Ishikawa (cell line): ENCODE data around the gene NR3C1.

Experiments used
- CEBPB ChIP-seq: IDR thresholded peaks from 2 replicates; pipeline ENCODE4 v1.6.1; 2012
- CREB1 ChIP-seq: IDR thresholded peaks from 2 replicates; pipeline ENCODE4 v1.6.1; 2012; ENCODE audit warnings: low read depth
- EGR1 ChIP-seq: IDR thresholded peaks from 2 replicates; pipeline ENCODE4 v1.6.1; 2012
- EP300 ChIP-seq: IDR thresholded peaks from 2 replicates; pipeline ENCODE4 v1.6.1; 2012; ENCODE audit warnings: borderline replicate concordance
- FOXM1 ChIP-seq: IDR thresholded peaks from 2 replicates; pipeline ENCODE4 v1.6.1; 2012; ENCODE audit warnings: low read depth, borderline replicate concordance
- NFIC ChIP-seq: IDR thresholded peaks from 2 replicates; pipeline ENCODE4 v1.6.1; 2012
- RAD21 ChIP-seq: IDR thresholded peaks from 2 replicates; pipeline ENCODE4 v1.6.1; 2012; ENCODE audit warnings: low read depth
- TAF1 ChIP-seq: IDR thresholded peaks from 2 replicates; pipeline ENCODE4 v1.6.1; 2012; ENCODE audit warnings: low read depth, mild to moderate bottlenecking
- TCF12 ChIP-seq: IDR thresholded peaks from 2 replicates; pipeline ENCODE4 v1.6.1; 2012; ENCODE audit warnings: low read depth
- TEAD4 ChIP-seq: IDR thresholded peaks from 2 replicates; pipeline ENCODE4 v1.6.1; 2012
- YY1 ChIP-seq: IDR thresholded peaks from 2 replicates; pipeline ENCODE4 v1.6.1; 2012; ENCODE audit warnings: low read depth
- ZBTB7A ChIP-seq: IDR thresholded peaks from 2 replicates; pipeline ENCODE4 v1.6.1; 2012; ENCODE audit warnings: low read depth
- TF ChIP-seq, protein P1 (sequence below): IDR thresholded peaks from 2 replicates; pipeline ENCODE4 v1.6.1; 2012
- TF ChIP-seq, protein P2 (sequence below): IDR thresholded peaks from 2 replicates; pipeline ENCODE4 v1.6.1; 2012; ENCODE audit warnings: low read depth, mild to moderate bottlenecking
- TF ChIP-seq, protein P3 (sequence below): IDR thresholded peaks from 2 replicates; pipeline ENCODE4 v1.6.1; 2012

NR3C1 gene

DNA sequence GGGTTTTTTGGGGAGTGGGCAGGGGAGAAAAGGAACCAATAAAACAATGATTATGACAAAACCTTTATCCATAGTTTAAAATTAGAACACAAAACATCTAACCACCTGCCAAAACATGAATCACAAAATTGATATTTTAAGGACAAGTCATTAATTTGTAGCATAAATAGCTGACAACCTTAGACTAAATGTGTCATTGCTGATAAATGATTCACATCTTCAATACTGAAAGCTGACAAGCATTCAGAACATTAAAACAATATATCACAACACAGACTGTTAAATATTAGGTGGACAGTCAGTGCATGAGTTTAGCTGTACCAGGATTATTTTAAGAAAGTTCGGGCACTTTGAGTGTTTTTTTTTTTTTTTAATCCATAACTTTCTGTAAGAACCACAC, 71.5 kb downstream of the NR3C1 start:
- TF ChIP-seq TEAD4 (no peak), RAD21 (no peak), FOXM1 (no peak), CREB1 (no peak), CEBPB (no peak), NFIC (no peak)
- TF ChIP-seq, protein P1, sequence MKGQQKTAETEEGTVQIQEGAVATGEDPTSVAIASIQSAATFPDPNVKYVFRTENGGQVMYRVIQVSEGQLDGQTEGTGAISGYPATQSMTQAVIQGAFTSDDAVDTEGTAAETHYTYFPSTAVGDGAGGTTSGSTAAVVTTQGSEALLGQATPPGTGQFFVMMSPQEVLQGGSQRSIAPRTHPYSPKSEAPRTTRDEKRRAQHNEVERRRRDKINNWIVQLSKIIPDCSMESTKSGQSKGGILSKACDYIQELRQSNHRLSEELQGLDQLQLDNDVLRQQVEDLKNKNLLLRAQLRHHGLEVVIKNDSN = no peak
- TF ChIP-seq, protein P2, sequence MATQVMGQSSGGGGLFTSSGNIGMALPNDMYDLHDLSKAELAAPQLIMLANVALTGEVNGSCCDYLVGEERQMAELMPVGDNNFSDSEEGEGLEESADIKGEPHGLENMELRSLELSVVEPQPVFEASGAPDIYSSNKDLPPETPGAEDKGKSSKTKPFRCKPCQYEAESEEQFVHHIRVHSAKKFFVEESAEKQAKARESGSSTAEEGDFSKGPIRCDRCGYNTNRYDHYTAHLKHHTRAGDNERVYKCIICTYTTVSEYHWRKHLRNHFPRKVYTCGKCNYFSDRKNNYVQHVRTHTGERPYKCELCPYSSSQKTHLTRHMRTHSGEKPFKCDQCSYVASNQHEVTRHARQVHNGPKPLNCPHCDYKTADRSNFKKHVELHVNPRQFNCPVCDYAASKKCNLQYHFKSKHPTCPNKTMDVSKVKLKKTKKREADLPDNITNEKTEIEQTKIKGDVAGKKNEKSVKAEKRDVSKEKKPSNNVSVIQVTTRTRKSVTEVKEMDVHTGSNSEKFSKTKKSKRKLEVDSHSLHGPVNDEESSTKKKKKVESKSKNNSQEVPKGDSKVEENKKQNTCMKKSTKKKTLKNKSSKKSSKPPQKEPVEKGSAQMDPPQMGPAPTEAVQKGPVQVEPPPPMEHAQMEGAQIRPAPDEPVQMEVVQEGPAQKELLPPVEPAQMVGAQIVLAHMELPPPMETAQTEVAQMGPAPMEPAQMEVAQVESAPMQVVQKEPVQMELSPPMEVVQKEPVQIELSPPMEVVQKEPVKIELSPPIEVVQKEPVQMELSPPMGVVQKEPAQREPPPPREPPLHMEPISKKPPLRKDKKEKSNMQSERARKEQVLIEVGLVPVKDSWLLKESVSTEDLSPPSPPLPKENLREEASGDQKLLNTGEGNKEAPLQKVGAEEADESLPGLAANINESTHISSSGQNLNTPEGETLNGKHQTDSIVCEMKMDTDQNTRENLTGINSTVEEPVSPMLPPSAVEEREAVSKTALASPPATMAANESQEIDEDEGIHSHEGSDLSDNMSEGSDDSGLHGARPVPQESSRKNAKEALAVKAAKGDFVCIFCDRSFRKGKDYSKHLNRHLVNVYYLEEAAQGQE = no peak
- TF ChIP-seq, protein P3, sequence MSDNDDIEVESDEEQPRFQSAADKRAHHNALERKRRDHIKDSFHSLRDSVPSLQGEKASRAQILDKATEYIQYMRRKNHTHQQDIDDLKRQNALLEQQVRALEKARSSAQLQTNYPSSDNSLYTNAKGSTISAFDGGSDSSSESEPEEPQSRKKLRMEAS = no peak

DNA sequence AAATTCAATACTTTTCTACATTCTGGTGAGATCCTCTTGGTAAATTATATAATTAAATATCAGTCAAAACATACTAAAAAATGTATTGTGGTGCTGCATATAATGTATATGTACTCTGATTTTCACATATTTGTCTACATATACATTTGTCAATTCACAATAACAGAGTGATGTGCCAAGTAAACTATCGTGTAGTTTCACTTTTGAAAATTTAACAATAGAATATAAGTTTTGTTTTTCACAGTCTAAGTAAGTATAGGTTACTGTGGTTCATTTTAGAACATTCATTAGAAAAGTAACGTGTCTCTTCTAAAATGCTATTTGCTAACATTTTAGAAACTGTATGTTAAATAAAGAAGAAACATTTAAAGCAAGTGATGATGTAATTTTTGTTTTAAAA, 73.6 kb downstream of the NR3C1 start:
- TF ChIP-seq CEBPB (no peak), FOXM1 (no peak), RAD21 (no peak), YY1 (no peak), EGR1 (no peak)
- TF ChIP-seq, protein P1 = no peak

DNA sequence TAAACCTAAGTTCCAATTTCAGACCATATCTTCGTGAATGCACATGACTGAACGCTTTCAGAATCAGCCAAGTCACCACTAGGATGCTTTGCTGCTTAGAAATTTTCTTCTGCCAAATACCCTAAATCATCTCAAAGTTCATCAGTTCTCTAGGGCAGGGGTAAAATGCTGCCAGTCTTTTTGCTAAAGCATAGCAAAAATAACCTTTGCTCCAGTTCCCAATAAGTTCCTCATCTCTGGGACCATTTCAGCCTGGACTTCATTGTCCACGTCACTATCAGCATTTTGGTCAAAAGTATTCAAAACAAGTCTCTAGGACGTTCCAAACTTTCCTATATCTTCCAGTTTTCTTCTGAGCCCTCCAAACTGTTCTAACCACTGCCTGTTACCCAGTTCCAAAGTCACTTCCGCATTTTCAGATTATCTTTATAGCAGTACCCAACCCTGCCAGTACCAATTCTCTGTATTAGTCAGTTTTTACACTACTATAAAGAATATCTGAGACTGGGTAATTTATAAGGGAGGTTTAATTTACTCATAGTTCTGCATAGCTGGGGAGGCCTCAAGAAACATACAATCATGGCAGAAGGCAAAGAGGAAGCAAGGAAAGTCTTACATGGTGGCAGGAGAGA, 74.8 kb downstream of the NR3C1 start:
- TF ChIP-seq CREB1 (no peak), RAD21 (no peak), ZBTB7A (no peak), EGR1 (no peak), TCF12 (no peak), YY1 (no peak)
- TF ChIP-seq, protein P3 = no peak
- TF ChIP-seq, protein P1 = no peak

DNA sequence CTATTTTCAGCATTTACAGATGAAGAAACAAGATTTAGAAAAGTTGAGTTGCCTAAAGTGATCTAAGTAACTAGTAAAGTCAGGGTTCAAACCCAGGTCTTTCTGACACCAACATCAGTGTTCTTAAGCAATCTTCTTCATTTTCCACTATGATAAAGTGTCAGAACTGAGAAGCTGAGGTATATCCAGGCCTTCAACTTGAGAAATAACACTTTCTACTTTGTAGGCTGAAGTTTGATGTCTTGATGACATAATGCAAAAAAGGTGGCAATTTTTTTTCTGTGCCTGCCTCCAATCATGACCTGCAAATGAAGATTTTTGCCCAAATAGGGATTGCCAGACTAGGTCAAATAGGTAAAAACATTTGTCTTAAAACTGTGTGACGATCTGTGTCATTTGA, 81.3 kb downstream of the NR3C1 start:
- TF ChIP-seq ZBTB7A = no peak
- TF ChIP-seq CEBPB = no peak
- no peak for TF ChIP-seq RAD21
- TF ChIP-seq CREB1 = no peak
- TF ChIP-seq FOXM1 = no peak
- no peak for TF ChIP-seq TAF1
- TF ChIP-seq, protein P3 = no peak
- TF ChIP-seq NFIC = no peak
- TF ChIP-seq, protein P1 = no peak
- TF ChIP-seq EGR1 = no peak
- TF ChIP-seq YY1 = no peak
- TF ChIP-seq, protein P2 = no peak
- TF ChIP-seq EP300 = no peak
- TF ChIP-seq TEAD4 = no peak
- no peak for TF ChIP-seq TCF12

DNA sequence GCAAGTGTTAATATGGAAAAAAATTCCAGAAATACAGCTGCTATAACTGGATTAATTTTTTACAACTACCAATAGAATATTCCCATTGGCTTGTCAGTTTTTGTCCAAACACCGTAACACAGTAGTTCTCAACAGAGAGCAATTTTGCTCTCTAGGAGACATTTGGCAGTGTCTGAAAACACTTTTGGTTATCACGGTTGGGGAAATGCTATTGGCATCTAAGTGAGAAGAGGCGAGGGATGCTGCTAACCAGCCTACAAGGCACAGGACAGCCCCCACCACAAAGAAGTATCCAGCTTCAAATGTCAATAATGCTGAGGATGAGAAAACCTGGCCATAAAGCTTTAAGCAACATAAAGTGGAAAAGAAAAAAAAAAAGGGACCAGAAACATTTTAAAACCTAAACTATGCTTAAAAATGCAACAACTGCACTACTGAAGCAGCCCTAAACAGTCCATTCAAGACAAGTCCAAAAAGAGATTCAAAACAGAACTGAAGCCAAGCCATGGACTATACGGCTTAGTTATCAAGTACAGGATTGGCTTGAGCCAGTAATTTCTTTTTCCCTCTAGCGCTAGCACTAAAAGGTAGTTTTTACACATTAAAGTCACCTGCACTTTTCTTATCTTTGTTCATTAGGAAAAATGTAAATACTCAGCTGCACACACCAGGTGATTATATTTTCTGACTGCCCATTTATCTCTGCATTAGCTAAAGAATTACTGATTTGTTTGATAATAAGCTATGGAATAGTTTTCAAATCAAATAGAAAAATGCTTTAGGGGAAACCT, 83.9 kb downstream of the NR3C1 start:
- TF ChIP-seq TCF12 = no peak
